ENCODE results near the gene RPRML. TPM values are rescaled to one million over a fixed set of nuclear protein-coding genes. Genes with fewer than 3 reads are reported as not detected.

Gene RPRML
- 0.08 TPM in 1 of 2 replicates, not detected in the other for total RNA-seq (ENCODE audit: low replicate concordance)

GRCh38 chr17:46979147-46979863 is at the start of gene RPRML:
RPRML (minus strand) TSS chr17:46979253; CDS start chr17:46979007, 246 bp downstream.

Other genes with a start within 250 kb of the RPRML start
- gene WNT3, start 160.6 kb downstream of the RPRML start, total RNA-seq (ENCODE audit: low replicate concordance): 0.59 and 1.4 TPM in 2 replicates
- gene WNT9B, start 127.7 kb downstream of the RPRML start, total RNA-seq (ENCODE audit: low replicate concordance): not detected in 2 replicates
- gene GOSR2, start 56.1 kb downstream of the RPRML start, total RNA-seq (ENCODE audit: low replicate concordance): 39.3 and 59.7 TPM in 2 replicates
- gene CDC27, start 210.0 kb upstream of the RPRML start, total RNA-seq (ENCODE audit: low replicate concordance): 53.4 and 95.4 TPM in 2 replicates
- 0.08 and 1.1 TPM in 2 replicates for gene MYL4, start 230.1 kb upstream of the RPRML start, total RNA-seq (ENCODE audit: low replicate concordance)

Measured in smooth muscle cell of the coronary artery (primary cell).